GM12865 (cell line): Measurements from ENCODE around the gene GPER1.

Source experiments
- DNase-seq: peaks from one replicate; pipeline ENCODE4 v3.0.0; 2010; ENCODE audit warnings: low read depth
- H3K4me3 ChIP-seq: 2 replicates; pipeline ENCODE4 v1.5.1; 2011; ENCODE audit warnings: mild to moderate bottlenecking, low read depth, low read length, control low read depth
- CTCF ChIP-seq: IDR thresholded peaks from 2 replicates; pipeline ENCODE4 v1.5.1; 2011; ENCODE audit warnings: low read length, control low read depth, low read depth, inconsistent platforms; ENCODE audit not compliant: insufficient read depth; ENCODE audit errors: missing control alignments

Gene GPER1

GRCh38 chr7:1078985-1079384, 8.9 kb upstream of the GPER1 start:
- no peak for TF ChIP-seq CTCF
- H3K4me3 ChIP-seq = no peak overlapping the region
- DNase-seq = no peak

- no peak for DNase-seq
- TF ChIP-seq CTCF = no peak
These were observed 8.4 kb upstream of the GPER1 start for GRCh38 chr7:1079546-1079945.

GRCh38 chr7:1080252-1080920, 7.5 kb upstream of the GPER1 start:
- no peak for DNase-seq
- no peak for TF ChIP-seq CTCF
- H3K4me3 ChIP-seq = no peak overlapping the region

More at GRCh38 chr7:1079546-1079945, 8.4 kb upstream of the GPER1 start:
- H3K4me3 ChIP-seq = no peak overlapping the region

- no peak for DNase-seq
- no peak for TF ChIP-seq CTCF
- H3K4me3 ChIP-seq = no peak overlapping the region
These were observed 7.0 kb upstream of the GPER1 start for GRCh38 chr7:1080921-1081255.

- TF ChIP-seq CTCF = no peak
- DNase-seq = no peak
- no peak overlapping the region for H3K4me3 ChIP-seq
These were observed 6.6 kb upstream of the GPER1 start for GRCh38 chr7:1081336-1081735.

- H3K4me3 ChIP-seq = no peak overlapping the region
These were observed 5.9 kb upstream of the GPER1 start for GRCh38 chr7:1081931-1082401.

More at GRCh38 chr7:1081931-1082401, 5.9 kb upstream of the GPER1 start:
- TF ChIP-seq CTCF = no peak
- no peak for DNase-seq
